Heart left ventricle (tissue), 16 donors: Measurements from ENCODE around the gene NEDD9. TPM values are rescaled to one million over a fixed set of nuclear protein-coding genes. Genes with fewer than 3 reads are reported as not detected.
A peak's percentile ranks its signal among the peaks of the same experiment; 100 is the strongest.

Experiments used
- ATAC-seq, 4 donors: fragments of 200-7000 bp; cut with Tn5 transposase; one replicate each; pipeline ENCODE4 v1.9.1; 2020 to 2022; ENCODE audit warnings: moderate library complexity in 4 of 4, mild to moderate bottlenecking in 3 of 4, moderate number of reproducible peaks in 1 of 4
- DNase-seq, 5 donors: peaks; one replicate each; pipeline ENCODE4 v3.0.0-alpha.2; 2020
- H3K27ac ChIP-seq, 12 donors: fragments of 200-600 bp; sonication (generic) in 4 of 12; one replicate each; pipeline versions ENCODE4 v1.5.0 to v1.8.0; 2016 to 2022; ENCODE audit warnings: mild to moderate bottlenecking in 2 of 12
- H3K27me3 ChIP-seq, 9 donors: fragments of 200-600 bp; sonication (generic) in 2 of 9; one replicate each; pipeline versions ENCODE4 v1.5.1 to v1.8.0; 2016 to 2022; ENCODE audit warnings: mild to moderate bottlenecking in 3 of 9
- H3K36me3 ChIP-seq, 9 donors: fragments of 200-600 bp; sonication (generic) in 2 of 9; one replicate each; pipeline versions ENCODE4 v1.5.0 to v1.8.0; 2018 to 2022; ENCODE audit warnings: mild to moderate bottlenecking in 2 of 9
- H3K4me1 ChIP-seq, 12 donors: fragments of 200-600 bp; sonication (generic) in 4 of 12; one replicate each; pipeline versions ENCODE4 v1.5.0 to v1.8.0; 2016 to 2022; ENCODE audit warnings: mild to moderate bottlenecking in 3 of 12
- H3K4me3 ChIP-seq, 12 donors: fragments of 200-600 bp; sonication (generic) in 4 of 12; one replicate each; pipeline versions ENCODE4 v1.5.0 to v1.8.0; 2017 to 2022; ENCODE audit warnings: mild to moderate bottlenecking in 9 of 12, moderate library complexity in 4 of 12
- H3K9me3 ChIP-seq, 12 donors: fragments of 200-600 bp; sonication (generic) in 4 of 12; one replicate each; pipeline versions ENCODE4 v1.5.0 to v1.8.0; 2016 to 2022; ENCODE audit warnings: mild to moderate bottlenecking in 1 of 12
- POLR2A ChIP-seq, 2 donors: fragments of 450-650 bp; IDR thresholded peaks; one replicate each; pipeline ENCODE4 v1.6.1; 2017; ENCODE audit warnings: antibody characterized with exemption in 2 of 2, mild to moderate bottlenecking in 2 of 2, moderate library complexity in 2 of 2
- whole genome bisulfite sequencing, 4 donors: extraction: QIAGEN DNeasy Blood & Tissue Kit in 2 of 4; methylation state at CpG; one replicate each; pipeline versions ENCODE4 v1.1.5 to v1.1.7; 2013 to 2018; 5-methylcytosine and 5-hydroxymethylcytosine counted together
- intact Hi-C, 10 donors: fragments of 100-400 bp; cut with DNase I; formaldehyde crosslinking; loops; one replicate each; pipeline versions ENCODE4 v1.11.1 to v1.14.2; 2022
- polyA plus RNA-seq, 2 donors: library from polyadenylated mRNA; stranded (reverse); fragments of 200-250 nt; gene quantifications; one replicate each; pipeline ENCODE4 v1.2.3, GENCODE V29; 2013
- total RNA-seq, 9 donors: library from RNA; depleted of rRNA in 2 of 9; stranded (reverse); fragments of >200 nt in 2 of 9; fragmentation: NEBNext Ultra II Directional in 3 of 9; extraction: Animal tissue kit (Norgen Biotek cat#: 25700) in 3 of 9; gene quantifications; one replicate each; pipeline versions ENCODE4 v1.1.0 to v1.2.4, GENCODE V29; 2016 to 2023
- TF ChIP-seq, protein P1 (sequence below), 12 donors: fragments of 200-600 bp; sonication (generic) in 4 of 12; IDR thresholded peaks; one replicate each; pipeline versions ENCODE4 v1.5.0 to v1.8.0; 2018 to 2022; ENCODE audit warnings: antibody characterized with exemption in 12 of 12, mild to moderate bottlenecking in 5 of 12
- donor health status: ischemic (EF 13 %, LVEDD 7.1; RV severe dilation, severe dysfunction).
- donor health status: healthy with polysubstance abuse.
- donor health status: DM: no; HTN: yes; CAD: no.
- donor health status: DM: no; HTN: no; CAD: no.
- donor health status: ischemic (EF 25% LVEDD 6.9; RV normal size, moderate dysfunction).
- donor health status: ischemic (EF 25% LVEDD 5.7; RV mildly dilated, moderate dysfunction).
- donor health status: healthy.
- donor health status: DM: yes; HTN: yes; CAD: no.
- donor health status: ischemic (EF 35%, LVEDD 5.7; RV mildly dilated, moderate dysfunction).
- donor health status: nonischemic (EF 11% LVEDD 7.7; RV severe dilation, severe dysfunction).
- donor health status: DM: yes; HTN: yes; CAD: no.
- donor health status: PGD.
- donor health status: ischemic (EF 29% LVEDD 5.4; RV normal size, mild dysfunction).
- donor health status: nonischemic (EF 23%, LVEDD 6.1; RV moderate dilation, normal function).

Gene NEDD9
- total and polyA plus RNA-seq, 11 donors: 10.2 to 55.7 (median 20.9) TPM

GRCh38 chr6:11217360-11218101 lies 14.9 kb downstream of the NEDD9 start:
- no peaks in the 10 kb centered on the region for H3K27me3 ChIP-seq
- H3K36me3 ChIP-seq: peaks cover 0 to 25% (median 5%) of the 10 kb centered on the region in 9 donors
- intact Hi-C loops: loop anchor here in 3 of 10 donors (2.0 to 10.0 kb wide), 3 partner anchors 45 to 147 kb away; no protein-coding TSS in a partner anchor
- WGBS, 4 donors: 57 to 71% (median 63%) methylated on average over 4 of the region's 4 CpGs
- ATAC-seq (no peak), DNase-seq (no peak)
- H3K4me3 ChIP-seq: no peak overlapping the region
- peaks cover 10 to 100% (median 84%) of the 10 kb centered on the region in 12 donors for H3K4me1 ChIP-seq
- H3K9me3 ChIP-seq: no peaks in the 10 kb centered on the region
- H3K27ac ChIP-seq: peak overlapping the region; percentile 28 to 93 (median 82)
- no peak for TF ChIP-seq POLR2A (IDR thresholded peaks at IDR 0.05)
- TF ChIP-seq, protein P1, sequence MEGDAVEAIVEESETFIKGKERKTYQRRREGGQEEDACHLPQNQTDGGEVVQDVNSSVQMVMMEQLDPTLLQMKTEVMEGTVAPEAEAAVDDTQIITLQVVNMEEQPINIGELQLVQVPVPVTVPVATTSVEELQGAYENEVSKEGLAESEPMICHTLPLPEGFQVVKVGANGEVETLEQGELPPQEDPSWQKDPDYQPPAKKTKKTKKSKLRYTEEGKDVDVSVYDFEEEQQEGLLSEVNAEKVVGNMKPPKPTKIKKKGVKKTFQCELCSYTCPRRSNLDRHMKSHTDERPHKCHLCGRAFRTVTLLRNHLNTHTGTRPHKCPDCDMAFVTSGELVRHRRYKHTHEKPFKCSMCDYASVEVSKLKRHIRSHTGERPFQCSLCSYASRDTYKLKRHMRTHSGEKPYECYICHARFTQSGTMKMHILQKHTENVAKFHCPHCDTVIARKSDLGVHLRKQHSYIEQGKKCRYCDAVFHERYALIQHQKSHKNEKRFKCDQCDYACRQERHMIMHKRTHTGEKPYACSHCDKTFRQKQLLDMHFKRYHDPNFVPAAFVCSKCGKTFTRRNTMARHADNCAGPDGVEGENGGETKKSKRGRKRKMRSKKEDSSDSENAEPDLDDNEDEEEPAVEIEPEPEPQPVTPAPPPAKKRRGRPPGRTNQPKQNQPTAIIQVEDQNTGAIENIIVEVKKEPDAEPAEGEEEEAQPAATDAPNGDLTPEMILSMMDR (IDR thresholded peaks at IDR 0.05): no peak

GRCh38 chr6:11215773-11216172 lies 16.7 kb downstream of the NEDD9 start:
- WGBS, 4 donors: 48 to 56% (median 55%) methylated on average over 6 to 7 of the region's 7 CpGs
- peak overlapping the region in 2 of 12 donors; percentile 6 to 12 for H3K4me3 ChIP-seq
- TF ChIP-seq, protein P1 (IDR thresholded peaks at IDR 0.05): no peak
- no peak for TF ChIP-seq POLR2A (IDR thresholded peaks at IDR 0.05)
- DNase-seq (no peak), ATAC-seq (no peak)
- intact Hi-C loops: loop anchor here in 2 of 10 donors (5.0 to 10.0 kb wide), 2 partner anchors 43 to 149 kb away; no protein-coding TSS in a partner anchor
- H3K27ac ChIP-seq: peak overlapping the region; percentile 26 to 93 (median 80)
- H3K4me1 ChIP-seq: peaks cover 14 to 100% (median 94%) of the 10 kb centered on the region in 12 donors
- peaks cover 0 to 31% (median 5%) of the 10 kb centered on the region in 9 donors for H3K36me3 ChIP-seq
- H3K9me3 ChIP-seq: no peaks in the 10 kb centered on the region
- H3K27me3 ChIP-seq: no peaks in the 10 kb centered on the region

DNA sequence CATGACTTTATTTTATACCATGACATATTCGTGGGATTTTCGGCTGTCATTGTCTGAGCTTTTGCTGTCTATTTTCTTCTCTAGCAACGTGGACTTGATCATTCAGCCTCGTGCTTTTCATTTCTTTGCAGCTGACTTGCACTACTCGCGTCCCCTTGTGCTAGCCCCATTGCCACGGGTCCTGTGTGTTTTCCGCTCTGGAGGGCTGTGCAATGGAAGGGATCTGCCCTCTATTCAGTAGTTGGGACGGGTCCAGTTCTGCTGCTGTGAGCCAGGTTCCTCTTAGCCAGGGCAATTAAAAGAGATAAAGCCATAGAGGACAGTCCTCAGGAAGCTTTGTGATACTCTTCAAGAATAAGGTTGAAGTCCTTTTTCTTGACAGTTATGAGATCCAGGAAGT lies 17.6 kb downstream of the NEDD9 start:
- TF ChIP-seq, protein P1 (IDR thresholded peaks at IDR 0.05): no peak
- no peak for TF ChIP-seq POLR2A (IDR thresholded peaks at IDR 0.05)
- H3K27ac ChIP-seq: peak overlapping the region; percentile 60 to 93 (median 80)
- 47 to 49% (median 47%) methylated on average over 9 of the region's 9 CpGs for WGBS, 4 donors
- H3K36me3 ChIP-seq: peaks cover 0 to 31% (median 5%) of the 10 kb centered on the region in 9 donors
- peak in 1 of 4 donors; percentile 31 for ATAC-seq
- intact Hi-C loops: loop anchor here in 2 of 10 donors (5.0 to 10.0 kb wide), 2 partner anchors 43 to 150 kb away; no protein-coding TSS in a partner anchor
- H3K27me3 ChIP-seq: no peaks in the 10 kb centered on the region
- no peak overlapping the region for H3K4me3 ChIP-seq
- H3K9me3 ChIP-seq: no peaks in the 10 kb centered on the region
- DNase-seq: peak in 2 of 5 donors; percentile 43 to 61
- H3K4me1 ChIP-seq: peaks cover 14 to 100% (median 96%) of the 10 kb centered on the region in 12 donors
